HepG2 (cell line): Measurements from ENCODE around the gene HPS3. TPM values are rescaled to one million over a fixed set of nuclear protein-coding genes. Genes with fewer than 3 reads are reported as not detected.

Source experiments
- CEBPB ChIP-seq: IDR thresholded peaks from 2 replicates; pipeline ENCODE4 v1.6.1; 2011; ENCODE audit warnings: low read depth, low read length, improper control_type of control experiment, borderline replicate concordance
- FOXJ3 ChIP-seq: sonication (generic); formaldehyde crosslinking; IDR thresholded peaks from 2 replicates; pipeline ENCODE4 v1.4.0; 2020; ENCODE audit warnings: missing genetic modification reagents, mild to moderate bottlenecking, borderline replicate concordance
- FOXP1 ChIP-seq, 2 experiments: fragments of 450-650 bp in 1 of 2; IDR thresholded peaks; 2 replicates each; pipeline ENCODE4 v1.6.1; 2017 to 2018; ENCODE audit warnings: antibody characterized with exemption in 1 of 2
- GATA4 ChIP-seq: sonication (generic); IDR thresholded peaks from 2 replicates; pipeline ENCODE4 v1.6.1; 2016; ENCODE audit warnings: antibody characterized with exemption, low read depth, borderline replicate concordance
- GATAD1 ChIP-seq: IDR thresholded peaks from 2 replicates; pipeline ENCODE4 v1.6.1; 2016; ENCODE audit warnings: missing genetic modification reagents, missing compliant biosample characterization
- HDAC2 ChIP-seq: sonication (generic); formaldehyde crosslinking; IDR thresholded peaks from 2 replicates; pipeline ENCODE4 v1.4.0; 2020; ENCODE audit warnings: missing genetic modification reagents
- JARID2 ChIP-seq: sonication (generic); formaldehyde crosslinking; IDR thresholded peaks from 2 replicates; pipeline ENCODE4 v1.8.1; 2023; ENCODE audit warnings: missing genetic modification reagents, inconsistent platforms; ENCODE audit not compliant: insufficient replicate concordance
- NCOR1 ChIP-seq: fragments of 200-600 bp; sonication (generic); IDR thresholded peaks from 2 replicates; pipeline ENCODE4 v1.7.0; 2017; ENCODE audit warnings: antibody characterized with exemption, low read length, borderline replicate concordance
- NFYC ChIP-seq: IDR thresholded peaks from 2 replicates; pipeline ENCODE4 v1.6.1; 2016; ENCODE audit warnings: missing genetic modification reagents, missing compliant biosample characterization
- PHF5A ChIP-seq: IDR thresholded peaks from one replicate; pipeline ENCODE4 v1.6.1; 2018; ENCODE audit warnings: low read depth, missing genetic modification reagents; ENCODE audit not compliant: unreplicated experiment
- POLR2AphosphoS5 ChIP-seq: IDR thresholded peaks from 2 replicates; pipeline ENCODE4 v1.6.1; 2012; ENCODE audit warnings: low read depth, low read length
- SIN3A ChIP-seq: IDR thresholded peaks from 2 replicates; pipeline ENCODE4 v1.6.1; 2011; ENCODE audit warnings: low read depth, mild to moderate bottlenecking, control low read depth, low read length, borderline replicate concordance
- SP1 ChIP-seq, 2 experiments: fragments of 450-650 bp in 1 of 2; sonication (generic) in 1 of 2; formaldehyde crosslinking in 1 of 2; IDR thresholded peaks; 2 replicates each; pipeline versions ENCODE4 v1.4.0 to v1.6.1; 2016 to 2020; ENCODE audit warnings: missing genetic modification reagents in 1 of 2
- STAG1 ChIP-seq: sonication (generic); formaldehyde crosslinking; IDR thresholded peaks from 2 replicates; pipeline ENCODE4 v1.4.0; 2020; ENCODE audit warnings: missing genetic modification reagents
- YEATS4 ChIP-seq: sonication (generic); formaldehyde crosslinking; IDR thresholded peaks from 2 replicates; pipeline ENCODE4 v1.4.0; 2020; ENCODE audit warnings: missing genetic modification reagents, borderline replicate concordance
- ZNF331 ChIP-seq: sonication (generic); formaldehyde crosslinking; IDR thresholded peaks from 2 replicates; pipeline ENCODE4 v1.4.0; 2020; ENCODE audit warnings: missing genetic modification reagents
- ZNF430 ChIP-seq: sonication (generic); formaldehyde crosslinking; IDR thresholded peaks from 2 replicates; pipeline ENCODE4 v1.9.0; 2021; ENCODE audit warnings: mild to moderate bottlenecking, missing genetic modification reagents
- polyA plus RNA-seq, 8 experiments: library from polyadenylated mRNA; depleted of rRNA in 3 of 8; stranded (reverse) in 7 of 8; unstranded in 1 of 8; fragments of >200 nt; fragmentation: Illumina TruSeq in 4 of 8; extraction: Trizol in 4 of 8; gene quantifications; 2 replicates each; pipeline versions ENCODE4 v1.2.1 to v1.2.3, GENCODE V29; 2011 to 2016; ENCODE audit warnings: low read depth in 4 of 8, missing spikeins in 1 of 8, mixed read lengths in 1 of 8; ENCODE audit not compliant: insufficient read depth in 1 of 8
- total RNA-seq, 5 experiments: library from RNA; depleted of rRNA; stranded (reverse); fragments of >200 nt; fragmentation: Illumina TruSeq; extraction: Trizol; gene quantifications; 2 replicates each; pipeline ENCODE4 v1.2.3, GENCODE V29; 2016; ENCODE audit warnings: low read depth in 1 of 5
- TF ChIP-seq, protein P1 (sequence below): sonication (generic); formaldehyde crosslinking; IDR thresholded peaks from 2 replicates; pipeline ENCODE4 v1.9.0; 2021; ENCODE audit warnings: mild to moderate bottlenecking, missing genetic modification reagents
- TF ChIP-seq, protein P2 (sequence below): sonication (generic); formaldehyde crosslinking; IDR thresholded peaks from 2 replicates; pipeline ENCODE4 v1.8.0; 2022; ENCODE audit warnings: mild to moderate bottlenecking, missing genetic modification reagents, moderate library complexity
- TF ChIP-seq, protein P3 (sequence below): IDR thresholded peaks from 2 replicates; pipeline ENCODE4 v1.6.1; 2012; ENCODE audit warnings: inconsistent platforms
- TF ChIP-seq, protein P4 (sequence below): sonication (generic); formaldehyde crosslinking; IDR thresholded peaks from 2 replicates; pipeline ENCODE4 v1.5.0; 2020; ENCODE audit warnings: missing genetic modification reagents

HPS3 gene
- total and polyA plus RNA-seq, 2 of the 13 experiments (the other 11 are each of a cell fraction or from before 2014, with no cell fraction given) = 9.5 to 18.9 TPM

DNA sequence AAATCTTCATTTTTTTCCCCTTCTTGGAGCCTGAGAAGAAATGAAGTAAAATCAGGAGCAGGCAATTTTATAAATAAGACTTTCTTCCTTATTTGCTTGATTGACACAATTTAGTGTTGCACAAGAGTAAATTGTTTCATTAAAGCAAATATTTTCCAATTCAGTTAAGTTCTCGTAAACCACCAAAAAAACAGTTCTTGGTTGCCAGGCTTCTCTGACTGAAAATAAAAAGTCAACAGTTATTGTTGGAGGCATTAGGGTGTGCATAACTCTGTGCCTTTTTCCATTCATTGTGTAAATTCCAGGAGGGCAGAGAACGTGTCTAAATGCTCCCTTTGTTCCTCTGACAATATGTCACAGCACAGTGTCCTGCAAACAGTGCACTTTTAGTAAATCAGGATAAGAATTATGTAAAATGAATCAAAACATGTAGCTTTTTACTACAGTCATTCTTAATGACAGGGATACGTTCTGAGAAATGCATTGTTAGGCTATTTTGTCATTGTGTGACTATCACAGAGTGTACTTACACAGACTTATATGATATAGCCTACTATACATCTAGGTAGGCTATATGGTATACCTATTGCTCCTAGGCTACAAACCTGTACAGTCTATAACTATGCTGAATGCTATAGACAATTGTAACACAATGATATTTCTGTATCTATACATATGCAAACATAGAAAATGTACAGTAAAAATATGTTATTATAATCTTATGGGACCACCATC lies 92.5 kb downstream of the HPS3 start, which contains the start of gene CP (continued):
- TF ChIP-seq, protein P1, sequence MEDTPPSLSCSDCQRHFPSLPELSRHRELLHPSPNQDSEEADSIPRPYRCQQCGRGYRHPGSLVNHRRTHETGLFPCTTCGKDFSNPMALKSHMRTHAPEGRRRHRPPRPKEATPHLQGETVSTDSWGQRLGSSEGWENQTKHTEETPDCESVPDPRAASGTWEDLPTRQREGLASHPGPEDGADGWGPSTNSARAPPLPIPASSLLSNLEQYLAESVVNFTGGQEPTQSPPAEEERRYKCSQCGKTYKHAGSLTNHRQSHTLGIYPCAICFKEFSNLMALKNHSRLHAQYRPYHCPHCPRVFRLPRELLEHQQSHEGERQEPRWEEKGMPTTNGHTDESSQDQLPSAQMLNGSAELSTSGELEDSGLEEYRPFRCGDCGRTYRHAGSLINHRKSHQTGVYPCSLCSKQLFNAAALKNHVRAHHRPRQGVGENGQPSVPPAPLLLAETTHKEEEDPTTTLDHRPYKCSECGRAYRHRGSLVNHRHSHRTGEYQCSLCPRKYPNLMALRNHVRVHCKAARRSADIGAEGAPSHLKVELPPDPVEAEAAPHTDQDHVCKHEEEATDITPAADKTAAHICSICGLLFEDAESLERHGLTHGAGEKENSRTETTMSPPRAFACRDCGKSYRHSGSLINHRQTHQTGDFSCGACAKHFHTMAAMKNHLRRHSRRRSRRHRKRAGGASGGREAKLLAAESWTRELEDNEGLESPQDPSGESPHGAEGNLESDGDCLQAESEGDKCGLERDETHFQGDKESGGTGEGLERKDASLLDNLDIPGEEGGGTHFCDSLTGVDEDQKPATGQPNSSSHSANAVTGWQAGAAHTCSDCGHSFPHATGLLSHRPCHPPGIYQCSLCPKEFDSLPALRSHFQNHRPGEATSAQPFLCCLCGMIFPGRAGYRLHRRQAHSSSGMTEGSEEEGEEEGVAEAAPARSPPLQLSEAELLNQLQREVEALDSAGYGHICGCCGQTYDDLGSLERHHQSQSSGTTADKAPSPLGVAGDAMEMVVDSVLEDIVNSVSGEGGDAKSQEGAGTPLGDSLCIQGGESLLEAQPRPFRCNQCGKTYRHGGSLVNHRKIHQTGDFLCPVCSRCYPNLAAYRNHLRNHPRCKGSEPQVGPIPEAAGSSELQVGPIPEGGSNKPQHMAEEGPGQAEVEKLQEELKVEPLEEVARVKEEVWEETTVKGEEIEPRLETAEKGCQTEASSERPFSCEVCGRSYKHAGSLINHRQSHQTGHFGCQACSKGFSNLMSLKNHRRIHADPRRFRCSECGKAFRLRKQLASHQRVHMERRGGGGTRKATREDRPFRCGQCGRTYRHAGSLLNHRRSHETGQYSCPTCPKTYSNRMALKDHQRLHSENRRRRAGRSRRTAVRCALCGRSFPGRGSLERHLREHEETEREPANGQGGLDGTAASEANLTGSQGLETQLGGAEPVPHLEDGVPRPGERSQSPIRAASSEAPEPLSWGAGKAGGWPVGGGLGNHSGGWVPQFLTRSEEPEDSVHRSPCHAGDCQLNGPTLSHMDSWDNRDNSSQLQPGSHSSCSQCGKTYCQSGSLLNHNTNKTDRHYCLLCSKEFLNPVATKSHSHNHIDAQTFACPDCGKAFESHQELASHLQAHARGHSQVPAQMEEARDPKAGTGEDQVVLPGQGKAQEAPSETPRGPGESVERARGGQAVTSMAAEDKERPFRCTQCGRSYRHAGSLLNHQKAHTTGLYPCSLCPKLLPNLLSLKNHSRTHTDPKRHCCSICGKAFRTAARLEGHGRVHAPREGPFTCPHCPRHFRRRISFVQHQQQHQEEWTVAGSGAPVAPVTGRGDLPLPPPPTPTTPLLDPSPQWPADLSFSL (CRISPR knock-in tag) = peak; percentile 48; the same call in 1 of the 2 replicates
- TF ChIP-seq YEATS4 (CRISPR knock-in tag) (peak; percentile 57; the same call in 1 of the 2 replicates), GATAD1 (CRISPR knock-in tag) (peak; percentile 31; the same call in 1 of the 2 replicates), SP1 (IDR thresholded peaks at IDR 0.05) (no peak), SP1 (CRISPR knock-in tag; IDR thresholded peaks at IDR 0.05) (no peak), CEBPB (peak; percentile 82; the same call in 1 of the 2 replicates), STAG1 (CRISPR knock-in tag) (no peak), POLR2AphosphoS5 (peak; percentile 70), NCOR1 (peak; percentile 56; the same call in 1 of the 2 replicates), ZNF331 (CRISPR knock-in tag) (peak; percentile 69), JARID2 (no peak), HDAC2 (peak; percentile 81), FOXP1 (IDR thresholded peaks at IDR 0.05) (peak; percentile 54; the same call in 1 of the 2 replicates), FOXP1 (CRISPR knock-in tag; IDR thresholded peaks at IDR 0.05) (peak; percentile 82), SIN3A (peak; percentile 47; the same call in 1 of the 2 replicates), PHF5A (CRISPR knock-in tag) (peak; percentile 49), ZNF430 (peak; percentile 31; the same call in 1 of the 2 replicates), NFYC (CRISPR knock-in tag) (peak; percentile 22; the same call in 1 of the 2 replicates), FOXJ3 (peak; percentile 68; the same call in 1 of the 2 replicates), GATA4 (peak; percentile 72; the same call in 1 of the 2 replicates)
- TF ChIP-seq, protein P2, sequence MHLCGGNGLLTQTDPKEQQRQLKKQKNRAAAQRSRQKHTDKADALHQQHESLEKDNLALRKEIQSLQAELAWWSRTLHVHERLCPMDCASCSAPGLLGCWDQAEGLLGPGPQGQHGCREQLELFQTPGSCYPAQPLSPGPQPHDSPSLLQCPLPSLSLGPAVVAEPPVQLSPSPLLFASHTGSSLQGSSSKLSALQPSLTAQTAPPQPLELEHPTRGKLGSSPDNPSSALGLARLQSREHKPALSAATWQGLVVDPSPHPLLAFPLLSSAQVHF (CRISPR knock-in tag) = no peak
- TF ChIP-seq, protein P3, sequence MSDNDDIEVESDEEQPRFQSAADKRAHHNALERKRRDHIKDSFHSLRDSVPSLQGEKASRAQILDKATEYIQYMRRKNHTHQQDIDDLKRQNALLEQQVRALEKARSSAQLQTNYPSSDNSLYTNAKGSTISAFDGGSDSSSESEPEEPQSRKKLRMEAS = peak; percentile 57; the same call in 1 of the 2 replicates
- TF ChIP-seq, protein P4, sequence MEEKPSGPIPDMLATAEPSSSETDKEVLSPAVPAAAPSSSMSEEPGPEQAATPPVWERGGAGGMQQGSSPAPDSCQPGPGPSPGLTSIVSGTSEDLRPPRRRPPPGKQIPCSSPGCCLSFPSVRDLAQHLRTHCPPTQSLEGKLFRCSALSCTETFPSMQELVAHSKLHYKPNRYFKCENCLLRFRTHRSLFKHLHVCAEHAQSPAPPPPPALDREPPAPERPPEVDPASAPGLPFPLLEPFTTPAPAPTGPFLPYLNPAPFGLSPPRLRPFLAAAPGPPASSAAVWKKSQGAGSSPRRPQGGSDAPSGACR (CRISPR knock-in tag) = 0 out of 2 replicates have a peak, but pooled peaks have one; percentile 38
